T-cell (primary cell): ENCODE measurements around the gene TSKU. TPM values are rescaled to one million over a fixed set of nuclear protein-coding genes. Genes with fewer than 3 reads are reported as not detected.
A peak's percentile ranks its signal among the peaks of the same experiment; 100 is the strongest.

ENCODE experiments used
- ATAC-seq, 4 experiments: fragments of 200-7000 bp in 3 of 4; fragments of 150-1000 bp in 1 of 4; cut with Tn5 transposase; replicated peaks in 1 of 4; 1 replicate in 3 of 4; 2 replicates in 1 of 4; pipeline ENCODE4 v1.10.0; 2021; ENCODE audit warnings: moderate library complexity in 3 of 4, mild to moderate bottlenecking in 2 of 4, moderate number of reproducible peaks in 1 of 4
- CTCF ChIA-PET, 2 donors: fragments of 300-600 bp; sonication (Branson Sonifier 250); formaldehyde crosslinking; loops; one replicate each; lab custom pipeline; 2022; ENCODE audit warnings: antibody characterized with exemption in 2 of 2; lab: Charles Lee
- POLR2A ChIA-PET, 2 donors: fragments of 300-600 bp; sonication (Branson Sonifier 250); formaldehyde crosslinking; loops; one replicate each; lab custom pipeline; 2022; ENCODE audit warnings: antibody characterized with exemption in 2 of 2; lab: Charles Lee
- DNase-seq, 35 experiments: peaks; one replicate each; pipeline versions ENCODE4 v3.0.0 to v3.0.0-alpha.2; 2013 to 2023
- H3K27ac ChIP-seq: one replicate; pipeline ENCODE4 v1.5.1; 2013; ENCODE audit warnings: low read length
- H3K27me3 ChIP-seq, 2 experiments: replicated peaks in 1 of 2; 1 replicate in 1 of 2; 2 replicates in 1 of 2; pipeline versions ENCODE4 v1.6.1 to v1.7.0; 2013; ENCODE audit warnings: low read length in 1 of 2, mixed read lengths in 1 of 2; ENCODE audit not compliant: control insufficient read depth in 2 of 2, insufficient read depth in 2 of 2; ENCODE audit errors: extremely low read depth in 1 of 2
- H3K36me3 ChIP-seq, 2 donors: 1 replicate in 1 of 2; 2 replicates in 1 of 2; pipeline versions ENCODE4 v1.6.1 to v1.7.0; 2013; ENCODE audit warnings: low read length in 1 of 2; ENCODE audit not compliant: control insufficient read depth in 2 of 2, insufficient read depth in 1 of 2; ENCODE audit errors: extremely low read depth in 1 of 2
- H3K4me1 ChIP-seq, 2 experiments: 1 replicate in 1 of 2; 2 replicates in 1 of 2; pipeline versions ENCODE4 v1.6.1 to v1.7.0; 2013; ENCODE audit warnings: low read length in 2 of 2, mixed read lengths in 1 of 2; ENCODE audit not compliant: insufficient read depth in 2 of 2, control insufficient read depth in 1 of 2; ENCODE audit errors: extremely low read depth in 1 of 2
- H3K4me3 ChIP-seq, 2 donors: 1 replicate in 1 of 2; 2 replicates in 1 of 2; pipeline versions ENCODE4 v1.5.1 to v1.7.0; 2013; ENCODE audit warnings: mild to moderate bottlenecking in 2 of 2, low read length in 1 of 2, moderate library complexity in 1 of 2; ENCODE audit not compliant: control insufficient read depth in 1 of 2; ENCODE audit errors: extremely low read depth in 1 of 2
- H3K9me3 ChIP-seq: 2 replicates; pipeline ENCODE4 v1.7.0; 2013
- H3K27ac Mint-ChIP-seq, 2 donors: one replicate each; pipeline ENCODE4 v1.8.0; 2020 to 2021; ENCODE audit warnings: mild to moderate bottlenecking in 2 of 2, mixed read lengths in 2 of 2
- H3K27me3 Mint-ChIP-seq, 2 donors: one replicate each; pipeline ENCODE4 v1.8.0; 2021 to 2022; ENCODE audit warnings: mixed read lengths in 2 of 2
- H3K36me3 Mint-ChIP-seq: one replicate; pipeline ENCODE4 v1.8.0; 2021; ENCODE audit warnings: mixed read lengths
- H3K4me1 Mint-ChIP-seq, 3 donors: one replicate each; pipeline ENCODE4 v1.8.0; 2020 to 2022; ENCODE audit warnings: mixed read lengths in 3 of 3, mild to moderate bottlenecking in 1 of 3
- H3K4me3 Mint-ChIP-seq, 3 donors: one replicate each; pipeline ENCODE4 v1.8.0; 2020 to 2022; ENCODE audit warnings: mild to moderate bottlenecking in 3 of 3, mixed read lengths in 3 of 3, moderate library complexity in 3 of 3
- H3K9me3 Mint-ChIP-seq, 3 donors: one replicate each; pipeline ENCODE4 v1.8.0; 2020 to 2022; ENCODE audit warnings: mixed read lengths in 3 of 3
- WGBS: methylation state at CpG from one replicate; pipeline ENCODE4 v1.1.5; 2013; ENCODE audit warnings: missing lambda C conversion rate; ENCODE audit not compliant: insufficient coverage; 5-methylcytosine and 5-hydroxymethylcytosine counted together
- total RNA-seq, 35 experiments: library from RNA in 6 of 35; stranded (reverse) in 6 of 35; fragments of 120-200 nt in 1 of 35; gene quantifications; one replicate each; pipeline versions ENCODE4 v1.2.1 to v1.2.4 and lab custom pipeline; 2013 to 2026

TSKU gene
- total RNA-seq, 5 donors from 2014 or later (not counting 1 experiment from before 2014, with no cell fraction given) = 0.23 to 0.47 (median 0.32) TPM; not detected in 2

DNA sequence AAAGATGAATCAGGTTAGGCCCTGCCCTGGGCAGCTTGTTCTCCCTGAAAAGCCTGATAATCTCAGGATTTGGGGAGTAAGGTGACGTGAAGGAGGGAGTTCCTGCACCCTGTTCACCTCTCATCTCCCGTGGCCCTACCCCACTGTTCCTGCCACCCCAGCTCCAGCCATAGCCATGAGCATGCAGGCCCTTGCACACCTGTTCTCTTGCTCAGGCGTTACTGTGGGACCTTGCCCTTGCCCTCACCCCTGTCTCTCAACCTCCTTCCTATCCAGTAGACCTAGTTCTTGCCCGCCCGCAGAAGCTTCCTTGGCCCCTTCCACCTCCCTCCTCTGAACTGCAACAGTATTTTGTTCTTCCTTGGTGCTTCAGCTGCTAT is 15.0 kb downstream of the TSKU start:
- H3K36me3 ChIP-seq = no peaks in the 10 kb centered on the region
- peak overlapping the region in 1 of 2 donors; percentile 35 for H3K27ac Mint-ChIP-seq
- H3K4me3 ChIP-seq = no peak overlapping the region
- WGBS = 100% methylated on average over 4 of the region's 5 CpGs
- CTCF ChIA-PET = interaction anchor here (0.6 to 1.2 kb wide), 5 partner anchors 9 to 76 kb away, joined by 3 to 4 read pairs (median 3); no protein-coding TSS in a partner anchor
- peaks cover 4 to 16% of the 10 kb centered on the region in 2 experiments for H3K4me1 ChIP-seq
- H3K9me3 Mint-ChIP-seq = no peaks in the 10 kb centered on the region
- POLR2A ChIA-PET = no interaction called here
- peaks cover 0 to 3% of the 10 kb centered on the region in 2 experiments for H3K27me3 ChIP-seq
- H3K27me3 Mint-ChIP-seq = peaks cover under 1 to 1% of the 10 kb centered on the region in 2 donors
- no peaks in the 10 kb centered on the region for H3K9me3 ChIP-seq
- DNase-seq = no peak
- H3K4me1 Mint-ChIP-seq = peaks cover 8 to 11% (median 9%) of the 10 kb centered on the region in 3 donors
- H3K36me3 Mint-ChIP-seq = no peaks in the 10 kb centered on the region
- H3K27ac ChIP-seq = no peak overlapping the region
- ATAC-seq = no peak
- H3K4me3 Mint-ChIP-seq = peak overlapping the region in 1 of 3 donors; percentile 67

DNA sequence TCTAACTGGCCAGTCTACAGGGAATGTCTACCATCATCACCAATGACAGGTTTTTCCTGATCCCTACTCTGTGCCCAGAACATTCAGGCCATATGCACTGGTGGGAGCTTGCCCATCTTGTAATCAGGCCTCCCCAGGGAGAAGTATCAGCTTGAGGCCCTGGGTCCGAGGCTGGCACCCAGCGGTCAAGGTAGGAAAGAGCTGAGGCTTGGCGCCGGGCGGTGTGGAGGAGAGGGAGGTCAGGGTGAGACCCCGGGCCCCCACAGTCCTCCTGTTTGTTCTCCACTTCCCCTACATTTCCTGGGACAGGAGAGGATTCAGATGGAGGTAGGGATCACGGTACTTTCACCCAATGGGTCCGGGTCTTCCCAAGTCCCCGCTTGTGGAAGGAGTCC is 15.5 kb downstream of the TSKU start:
- Histone ChIP-seq H3K27ac (no peak overlapping the region), H3K4me1 (peaks cover 9 to 21% of the 10 kb centered on the region in 2 experiments), H3K9me3 (no peaks in the 10 kb centered on the region), H3K4me3 (peak overlapping the region; percentile 12 to 48), H3K27me3 (peaks cover 0 to 3% of the 10 kb centered on the region in 2 experiments), H3K36me3 (no peaks in the 10 kb centered on the region)
- Mint-ChIP-seq H3K27ac (peak overlapping the region in 1 of 2 donors; percentile 35), H3K4me1 (peaks cover 12 to 15% (median 13%) of the 10 kb centered on the region in 3 donors), H3K27me3 (peaks cover 2 to 4% of the 10 kb centered on the region in 2 donors), H3K4me3 (peak overlapping the region; percentile 49 to 67 (median 49)), H3K36me3 (no peaks in the 10 kb centered on the region), H3K9me3 (no peaks in the 10 kb centered on the region)
- 85% methylated on average over 4 of the region's 9 CpGs for WGBS
- ATAC-seq = peak in 1 of 4 experiments; percentile 1
- ChIA-PET CTCF (interaction anchor here (0.7 to 1.2 kb wide), 5 partner anchors 9 to 77 kb away, joined by 3 to 4 read pairs (median 3); no protein-coding TSS in a partner anchor), POLR2A (no interaction called here)
- no peak for DNase-seq

DNA sequence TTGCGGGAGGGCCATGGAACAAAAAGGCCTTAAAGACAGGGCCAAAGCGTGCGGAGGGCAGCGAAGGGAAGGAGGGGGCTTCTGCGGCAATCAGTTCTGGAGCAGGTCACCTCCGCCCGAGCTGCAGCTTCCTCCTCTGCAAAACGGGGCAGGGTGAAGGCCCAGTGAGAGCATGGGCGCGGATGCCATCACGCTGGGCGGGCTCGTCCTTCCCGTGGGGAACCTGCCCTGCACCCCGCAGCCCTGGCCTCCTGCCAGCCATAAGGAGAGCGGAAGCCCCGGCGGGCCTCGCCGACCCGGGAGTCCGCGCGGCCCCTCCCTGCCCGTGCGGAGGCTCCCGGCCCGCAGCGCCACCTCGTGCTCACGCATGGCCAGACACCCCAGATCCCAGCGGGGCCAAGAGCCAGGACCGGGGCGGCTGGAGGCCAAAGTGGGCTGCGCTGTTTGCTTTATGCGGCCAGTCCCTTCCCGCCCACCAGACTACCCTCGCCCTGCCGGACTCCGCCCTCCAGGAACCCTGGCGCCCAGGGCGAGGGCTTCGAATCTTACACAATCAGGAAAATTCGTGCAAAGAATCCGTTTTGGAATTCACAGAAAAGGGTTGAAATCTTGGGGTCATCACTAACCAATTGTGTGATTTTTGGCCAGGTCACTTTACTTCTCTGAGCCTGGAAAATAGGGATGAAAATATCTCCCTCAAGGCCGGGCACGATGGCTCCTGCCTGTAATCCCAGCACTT is 16.1 kb downstream of the TSKU start:
- 9% methylated on average over 45 of the region's 47 CpGs for WGBS
- Histone ChIP-seq H3K27me3 (peaks cover 0 to 8% of the 10 kb centered on the region in 2 experiments), H3K4me1 (peaks cover 14 to 27% of the 10 kb centered on the region in 2 experiments), H3K9me3 (no peaks in the 10 kb centered on the region), H3K27ac (no peak overlapping the region), H3K4me3 (peak overlapping the region; percentile 12 to 48), H3K36me3 (no peaks in the 10 kb centered on the region)
- POLR2A ChIA-PET = interaction anchor here in 1 of 2 donors (0.5 to 0.7 kb wide), 2 partner anchors 25 to 283 kb away, joined by 3 to 5 read pairs; no protein-coding TSS in a partner anchor
- H3K4me1 Mint-ChIP-seq = peaks cover 18 to 20% (median 19%) of the 10 kb centered on the region in 3 donors
- peaks cover 4 to 5% of the 10 kb centered on the region in 2 donors for H3K27me3 Mint-ChIP-seq
- peak overlapping the region; percentile 49 to 67 (median 49) for H3K4me3 Mint-ChIP-seq
- no peak overlapping the region for H3K27ac Mint-ChIP-seq
- DNase-seq (peak; percentile 46 to 85 (median 68)), ATAC-seq (peak; percentile 82 to 92 (median 88))
- no peaks in the 10 kb centered on the region for H3K36me3 Mint-ChIP-seq
- CTCF ChIA-PET = interaction anchor here (0.7 to 1.2 kb wide), 4 partner anchors 8 to 77 kb away, joined by 3 to 4 read pairs (median 3); no protein-coding TSS in a partner anchor
- no peaks in the 10 kb centered on the region for H3K9me3 Mint-ChIP-seq

DNA sequence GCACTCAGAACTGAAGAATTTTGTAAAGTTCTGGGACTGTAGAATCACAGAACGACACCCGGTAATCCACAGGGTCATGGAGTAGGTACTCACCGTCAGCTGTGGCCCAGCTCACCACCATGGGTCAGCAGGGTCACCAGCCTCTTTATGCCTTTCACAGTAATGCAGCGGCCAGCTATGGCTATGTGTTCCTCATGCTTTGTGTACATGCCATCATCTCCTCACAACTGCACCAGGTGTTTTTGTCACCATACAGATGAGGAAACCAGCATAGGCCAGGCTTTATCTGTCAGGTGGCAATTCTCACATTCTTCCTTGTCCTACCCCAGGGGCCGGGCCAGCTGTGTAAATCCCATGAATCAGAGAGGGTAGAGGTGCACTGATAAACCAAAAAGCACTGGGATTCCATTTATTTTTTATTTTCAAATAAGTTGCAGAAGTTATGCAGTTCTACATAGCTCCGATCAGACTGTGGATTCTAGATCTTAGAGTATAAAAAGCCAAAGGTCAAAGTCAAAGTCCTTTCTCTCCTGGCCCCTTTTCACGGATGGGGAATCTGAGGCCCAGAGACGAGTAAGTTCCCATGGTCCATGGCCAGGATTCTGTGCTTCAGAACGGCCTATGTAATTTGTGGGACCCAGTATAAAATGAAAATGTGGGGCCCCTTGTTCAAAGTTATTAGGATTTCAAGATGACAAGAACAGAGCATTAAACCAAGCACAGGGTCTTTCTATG is 17.5 kb downstream of the TSKU start:
- Mint-ChIP-seq H3K27me3 (peaks cover 4 to 18% of the 10 kb centered on the region in 2 donors), H3K4me1 (peaks cover 29 to 31% (median 29%) of the 10 kb centered on the region in 3 donors), H3K36me3 (no peaks in the 10 kb centered on the region), H3K9me3 (no peaks in the 10 kb centered on the region), H3K27ac (no peak overlapping the region), H3K4me3 (peak overlapping the region in 1 of 3 donors; percentile 67)
- Histone ChIP-seq H3K4me1 (peaks cover 17 to 39% of the 10 kb centered on the region in 2 experiments), H3K27ac (no peak overlapping the region), H3K9me3 (no peaks in the 10 kb centered on the region), H3K27me3 (peaks cover 0 to 22% of the 10 kb centered on the region in 2 experiments), H3K36me3 (no peaks in the 10 kb centered on the region), H3K4me3 (no peak overlapping the region)
- 97% methylated on average over 6 of the region's 9 CpGs for WGBS
- POLR2A ChIA-PET = no interaction called here
- no peak for ATAC-seq
- DNase-seq = no peak
- CTCF ChIA-PET = interaction anchor here in 1 of 2 donors (0.7 kb wide), 1 partner anchor 31 kb away, joined by 5 read pairs; no protein-coding TSS in a partner anchor

DNA sequence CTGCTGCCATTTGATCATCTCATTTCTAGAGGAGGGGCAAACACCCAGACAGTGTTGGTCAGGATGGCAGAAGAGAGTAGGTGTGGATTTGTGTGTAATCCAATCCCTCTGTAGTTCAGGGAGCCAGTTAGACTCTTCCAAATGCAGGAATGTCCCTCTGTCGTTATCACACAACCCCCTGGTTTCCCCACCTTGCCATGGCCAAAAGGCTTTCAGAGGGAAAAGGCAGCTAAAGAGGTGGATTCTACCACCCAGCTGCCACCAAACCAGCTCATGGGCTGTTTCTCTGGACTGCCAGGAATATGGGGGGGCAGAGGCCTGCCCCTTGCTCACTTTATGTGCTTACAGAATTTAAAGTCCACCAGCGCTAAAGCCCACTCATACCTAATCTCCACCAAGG is 18.1 kb downstream of the TSKU start:
- Mint-ChIP-seq H3K27me3 (peaks cover 4 to 24% of the 10 kb centered on the region in 2 donors), H3K36me3 (no peaks in the 10 kb centered on the region), H3K4me1 (peaks cover 31 to 32% (median 32%) of the 10 kb centered on the region in 3 donors), H3K4me3 (no peak overlapping the region), H3K27ac (no peak overlapping the region), H3K9me3 (no peaks in the 10 kb centered on the region)
- POLR2A ChIA-PET = no interaction called here
- no peak for ATAC-seq
- no peak overlapping the region for H3K27ac ChIP-seq
- DNase-seq = no peak
- peaks cover 17 to 39% of the 10 kb centered on the region in 2 experiments for H3K4me1 ChIP-seq
- peaks cover 0 to 24% of the 10 kb centered on the region in 2 experiments for H3K27me3 ChIP-seq
- no CpG with 5 or more reads among the region's 2 CpGs for WGBS
- no peak overlapping the region for H3K4me3 ChIP-seq
- H3K36me3 ChIP-seq = no peaks in the 10 kb centered on the region
- CTCF ChIA-PET = interaction anchor here (0.6 to 1.1 kb wide), 3 partner anchors 79 to 119 kb away, joined by 3 to 5 read pairs (median 3); no protein-coding TSS in a partner anchor
- no peaks in the 10 kb centered on the region for H3K9me3 ChIP-seq

DNA sequence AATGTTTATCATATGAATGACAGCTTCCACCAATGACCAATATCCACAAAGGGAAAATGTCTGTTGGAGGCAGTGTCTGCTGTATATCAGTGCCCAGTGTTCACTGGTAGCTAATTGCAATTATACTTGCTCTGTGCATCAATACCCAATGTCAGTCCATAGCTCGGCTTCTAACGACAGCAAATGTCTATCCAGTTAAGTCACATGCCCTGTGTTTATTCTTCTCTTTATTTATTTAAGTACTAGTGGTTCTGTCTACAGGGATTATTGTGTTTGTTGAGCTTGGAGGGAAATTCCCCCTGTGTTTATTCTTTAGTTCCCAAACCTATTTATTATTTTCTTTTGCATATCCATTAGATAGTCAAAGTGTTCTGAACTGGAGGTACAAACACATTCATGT is 18.6 kb downstream of the TSKU start:
- Mint-ChIP-seq H3K27ac (no peak overlapping the region), H3K27me3 (peaks cover 4 to 29% of the 10 kb centered on the region in 2 donors), H3K36me3 (no peaks in the 10 kb centered on the region), H3K9me3 (no peaks in the 10 kb centered on the region), H3K4me1 (peaks cover 32 to 33% (median 32%) of the 10 kb centered on the region in 3 donors), H3K4me3 (no peak overlapping the region)
- no peak for DNase-seq
- ChIA-PET CTCF (interaction anchor here (0.6 to 1.6 kb wide), 4 partner anchors 80 to 118 kb away, joined by 3 to 5 read pairs (median 4); no protein-coding TSS in a partner anchor), POLR2A (no interaction called here)
- Histone ChIP-seq H3K4me1 (peaks cover 17 to 39% of the 10 kb centered on the region in 2 experiments), H3K27ac (no peak overlapping the region), H3K9me3 (no peaks in the 10 kb centered on the region), H3K36me3 (no peaks in the 10 kb centered on the region), H3K27me3 (peaks cover 0 to 24% of the 10 kb centered on the region in 2 experiments), H3K4me3 (no peak overlapping the region)
- no CpG with 5 or more reads among the region's 2 CpGs for WGBS
- ATAC-seq = no peak
